ENCODE measurements around the gene TNNT2.

TNNT2 gene

DNA sequence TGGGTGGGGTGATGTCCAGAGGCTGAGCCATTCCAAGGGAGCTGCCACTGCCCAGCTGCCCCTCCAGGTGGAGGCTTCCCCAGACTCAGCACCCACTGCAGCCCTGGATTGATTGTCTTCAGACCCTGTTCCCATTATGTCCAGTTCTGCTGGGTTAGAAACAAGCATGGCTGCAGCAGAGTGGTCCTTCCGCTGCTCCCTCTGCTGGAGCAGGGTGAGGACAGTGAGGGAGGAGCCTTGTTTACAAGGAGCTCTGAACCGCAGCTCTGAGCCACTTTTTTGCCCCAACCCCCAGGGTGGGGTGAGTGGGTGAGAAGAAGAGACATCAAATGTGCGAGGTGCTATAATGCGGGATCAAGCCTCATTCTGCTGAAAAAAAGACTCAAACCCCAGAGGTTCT, 2.3 kb downstream of the TNNT2 start:
- DNase-seq: no peak

- no peak for DNase-seq
Measured at GRCh38 chr1:201374364-201374763, 3.1 kb downstream of the TNNT2 start.

DNA sequence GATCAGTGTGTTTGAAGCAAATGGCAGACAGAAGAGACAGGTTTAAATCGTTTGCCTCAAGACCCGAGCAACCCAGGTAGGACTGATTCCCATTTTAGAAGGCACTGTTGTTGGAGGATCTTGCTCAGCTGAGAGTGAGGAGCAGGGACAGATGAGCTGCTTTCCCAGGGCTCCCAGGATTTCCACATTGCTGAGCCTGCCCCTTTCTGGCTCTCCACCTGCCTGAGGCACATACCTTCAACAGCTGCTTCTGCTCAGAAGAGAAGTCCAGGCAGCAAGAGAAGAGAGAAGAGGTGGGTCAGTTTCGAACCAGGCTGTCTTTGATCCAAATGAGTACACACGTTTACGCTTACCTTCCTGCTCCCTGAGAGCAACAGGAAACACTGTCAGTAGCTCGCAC, 5.7 kb downstream of the TNNT2 start:
- no peak for DNase-seq

DNA sequence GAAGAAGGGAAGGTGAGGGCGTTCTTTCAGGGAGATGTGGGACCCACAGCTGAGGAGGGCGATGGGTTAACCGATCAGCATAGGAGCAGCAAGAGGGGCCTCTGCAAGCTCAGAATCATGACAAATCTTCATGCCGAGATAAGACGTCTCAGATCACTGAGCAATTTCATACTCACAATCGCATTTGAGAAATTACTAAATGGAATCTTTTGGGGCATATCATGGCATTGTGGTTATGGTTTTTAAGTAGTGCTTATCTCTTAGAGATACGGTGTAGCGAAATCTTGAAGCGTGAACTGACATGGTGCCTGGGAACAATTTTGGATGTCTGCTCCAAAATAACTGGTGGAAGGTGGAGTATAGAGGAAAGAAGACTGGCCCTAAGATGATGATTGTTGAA, 6.2 kb downstream of the TNNT2 start:
- DNase-seq: no peak

GRCh38 chr1:201370500-201370899, 7.0 kb downstream of the TNNT2 start:
- DNase-seq: no peak

- no peak for DNase-seq
Measured at GRCh38 chr1:201369209-201369608, 8.3 kb downstream of the TNNT2 start.

- DNase-seq: no peak
Measured at GRCh38 chr1:201366696-201367095, 10.8 kb downstream of the TNNT2 start.

DNA sequence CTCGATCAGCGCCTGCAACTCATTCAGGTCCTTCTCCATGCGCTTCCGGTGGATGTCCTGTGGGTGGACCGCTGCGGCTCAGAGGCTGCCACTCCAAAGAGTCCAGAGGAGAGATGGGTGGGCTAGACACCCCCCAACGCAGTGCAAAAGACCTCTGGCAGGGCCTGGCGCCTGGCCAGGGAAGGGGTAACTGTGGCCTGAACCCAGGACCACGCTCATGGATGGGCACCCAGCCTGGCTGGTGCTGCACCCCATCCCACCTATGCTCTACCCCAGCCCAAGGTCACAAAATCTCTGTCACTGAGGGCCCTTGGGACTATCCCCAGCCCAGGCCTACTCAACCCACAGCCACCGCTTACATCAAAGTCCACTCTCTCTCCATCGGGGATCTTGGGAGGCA, 12.2 kb downstream of the TNNT2 start:
- DNase-seq: no peak

- no peak for DNase-seq
Measured at GRCh38 chr1:201364808-201365105, 12.7 kb downstream of the TNNT2 start.

DNA sequence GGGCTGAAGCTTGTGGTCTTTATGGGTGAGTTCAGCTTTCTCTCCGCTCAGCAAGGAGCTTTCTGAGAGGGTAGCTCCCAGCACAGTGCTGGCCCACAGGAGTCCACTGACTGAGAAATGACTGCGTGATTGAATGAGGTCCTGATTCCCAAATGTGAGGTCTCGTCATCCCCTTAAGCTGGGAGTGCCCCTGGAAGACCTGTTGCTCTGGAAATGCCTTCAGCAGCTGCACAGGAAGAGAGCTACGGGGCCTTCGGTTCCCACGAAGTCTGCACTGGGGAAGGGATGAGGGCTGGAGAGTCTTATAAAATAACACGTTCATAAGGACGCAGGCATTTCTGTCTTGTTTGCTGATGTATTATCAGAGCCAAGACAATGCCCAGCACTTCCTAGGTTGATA, 14.0 kb downstream of the TNNT2 start:
- no peak for DNase-seq

DNA sequence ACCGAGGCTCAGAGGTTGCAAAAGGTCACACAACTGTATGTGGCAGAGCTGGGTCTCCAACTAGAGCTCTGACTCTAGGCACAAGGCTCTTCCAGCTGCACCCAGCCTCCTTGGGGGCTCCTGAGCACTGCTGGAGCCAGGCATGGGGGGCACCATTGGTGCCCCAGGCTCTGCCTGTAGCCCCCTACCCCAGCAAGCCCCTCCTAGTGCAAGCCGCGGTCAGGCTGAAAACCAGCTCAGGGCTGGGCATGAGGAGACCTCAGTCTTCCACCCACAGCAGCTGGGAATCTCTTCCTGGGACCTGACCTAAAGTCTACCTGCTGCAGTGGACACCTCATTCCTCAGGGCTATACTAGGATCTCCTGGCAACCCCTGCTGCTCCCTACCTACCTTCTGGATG, 14.6 kb downstream of the TNNT2 start:
- DNase-seq: no peak

DNA sequence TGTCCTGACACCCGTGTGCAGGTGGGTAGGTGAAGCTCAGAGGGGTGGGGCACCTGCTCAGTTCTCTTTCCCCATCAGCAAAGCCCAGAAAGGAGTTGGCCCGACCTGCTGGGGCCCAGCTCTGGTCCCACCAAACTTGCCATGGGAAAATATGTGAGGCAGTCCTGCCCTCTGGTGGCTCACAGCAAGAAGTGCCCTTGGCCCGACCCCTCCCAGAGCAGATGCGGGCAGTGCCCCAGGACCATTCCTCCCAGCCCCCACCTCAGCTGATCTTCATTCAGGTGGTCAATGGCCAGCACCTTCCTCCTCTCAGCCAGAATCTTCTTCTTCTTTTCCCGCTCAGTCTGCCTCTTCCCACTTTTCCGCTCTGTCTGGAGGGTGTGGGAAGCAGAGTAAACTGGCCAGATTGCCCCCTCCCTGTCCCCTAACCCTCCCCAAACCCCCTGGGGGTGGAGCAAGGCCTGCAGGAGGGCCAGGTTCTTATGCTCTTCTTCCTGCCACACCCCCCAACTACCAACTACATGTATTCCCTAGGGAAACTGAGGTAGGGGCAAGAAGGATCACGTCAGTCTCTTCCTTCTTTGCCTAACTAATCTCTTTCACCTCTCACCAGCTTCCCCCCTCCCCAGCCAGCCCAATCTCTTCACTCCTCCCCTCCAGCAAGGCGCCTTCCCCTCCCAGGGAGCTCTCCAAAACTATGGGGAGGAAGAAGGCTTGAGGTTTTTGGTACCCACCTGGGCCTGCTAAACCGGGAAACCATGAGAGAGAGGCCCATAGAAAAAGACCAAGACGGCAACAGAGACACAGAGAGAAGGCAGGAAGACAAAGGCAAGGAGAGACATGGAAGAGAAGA, 15.6 kb downstream of the TNNT2 start:
- DNase-seq: no peak

DNA sequence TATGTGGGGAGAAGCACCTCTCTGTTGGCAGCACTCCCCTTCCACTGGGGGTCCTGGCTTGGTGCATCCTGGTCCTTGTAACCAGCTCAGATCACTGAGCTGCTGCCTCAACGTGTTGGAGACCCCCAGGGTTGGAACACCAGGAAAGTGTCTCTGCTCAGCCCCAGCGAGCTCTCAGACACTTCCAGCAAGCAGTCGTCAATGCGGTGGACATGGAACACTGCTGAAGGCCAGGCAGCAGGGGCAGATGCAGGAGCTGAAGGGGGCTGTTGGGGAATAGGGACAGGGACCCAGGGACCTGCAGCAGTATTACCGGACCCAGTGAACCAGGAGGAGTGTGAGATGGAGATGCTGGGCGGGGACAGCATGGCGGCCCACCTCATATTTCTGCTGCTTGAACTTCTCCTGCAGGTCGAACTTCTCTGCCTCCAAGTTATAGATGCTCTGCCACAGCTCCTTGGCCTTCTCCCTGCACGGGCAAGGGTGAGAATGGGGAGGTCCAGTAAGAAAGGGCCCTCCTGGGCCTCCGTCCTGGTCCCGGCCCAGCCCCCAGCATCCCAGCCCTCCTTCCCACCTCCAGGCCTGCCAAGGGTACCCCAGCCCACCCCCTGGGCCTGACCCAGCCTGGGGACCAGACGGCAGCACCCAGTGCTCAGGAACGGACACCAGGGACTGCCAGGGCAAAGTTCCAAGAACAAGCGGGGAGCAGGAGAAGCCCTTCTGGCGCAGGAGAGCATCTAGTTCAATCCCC, 16.4 kb downstream of the TNNT2 start:
- no peak for DNase-seq

DNA sequence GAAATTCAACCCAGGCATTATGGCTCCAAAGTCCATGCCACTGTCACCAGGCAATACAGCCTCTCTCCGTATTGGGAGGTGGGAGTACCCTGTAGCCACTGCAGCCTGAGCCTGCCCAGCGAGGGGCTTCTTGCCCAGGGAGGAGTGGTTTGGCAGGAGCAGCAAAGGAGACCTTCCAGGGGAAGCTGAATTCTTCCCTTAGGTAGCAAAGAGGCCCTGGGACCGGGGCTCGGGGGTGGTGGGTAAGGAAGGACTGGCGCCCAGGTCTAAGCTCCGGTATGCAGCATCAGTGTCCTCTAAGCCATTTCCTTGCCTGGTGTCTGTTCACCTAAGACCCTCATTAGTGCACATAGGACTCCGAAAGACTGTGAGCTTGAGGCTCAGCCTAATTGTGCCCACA, 17.0 kb downstream of the TNNT2 start:
- DNase-seq: no peak

GRCh38 chr1:201359873-201360210, 17.6 kb downstream of the TNNT2 start:
- DNase-seq: no peak

DNA sequence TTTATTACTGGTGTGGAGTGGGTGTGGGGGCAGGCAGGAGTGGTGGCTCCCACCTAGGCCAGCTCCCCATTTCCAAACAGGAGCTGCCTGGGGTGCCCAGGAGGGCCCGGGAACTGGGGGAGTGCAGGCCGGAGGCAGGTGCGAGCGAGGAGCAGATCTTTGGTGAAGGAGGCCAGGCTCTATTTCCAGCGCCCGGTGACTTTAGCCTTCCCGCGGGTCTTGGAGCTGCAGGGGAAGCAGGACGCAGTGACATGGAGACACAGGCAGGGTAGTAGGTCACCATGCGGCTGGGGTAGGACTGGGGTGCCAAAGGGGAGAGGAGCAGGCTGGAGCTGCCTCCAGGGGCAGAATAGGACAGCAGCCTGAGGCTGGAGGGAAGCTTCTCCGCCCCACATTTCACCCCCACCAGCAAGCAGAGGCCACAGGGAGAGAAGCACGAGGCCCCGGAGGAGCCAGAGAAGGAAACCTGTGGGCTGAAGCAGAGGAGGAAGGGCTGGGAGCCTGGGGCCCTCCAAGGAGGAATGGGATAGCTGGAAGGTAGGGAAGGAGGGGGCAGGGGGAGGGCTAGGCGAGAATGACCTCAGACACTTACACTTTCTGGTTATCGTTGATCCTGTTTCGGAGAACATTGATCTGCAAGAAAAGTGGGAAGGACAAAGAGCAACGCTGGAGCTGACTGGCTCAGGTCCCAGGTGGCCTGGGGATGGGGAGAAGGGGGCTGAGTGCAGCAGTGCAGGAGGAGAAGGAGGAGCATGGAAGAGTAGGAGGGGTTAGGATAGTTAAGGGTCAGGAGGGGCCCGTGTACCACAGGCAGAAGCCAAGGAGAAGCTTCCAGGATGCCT, 18.2 kb downstream of the TNNT2 start:
- no peak for DNase-seq

DNA sequence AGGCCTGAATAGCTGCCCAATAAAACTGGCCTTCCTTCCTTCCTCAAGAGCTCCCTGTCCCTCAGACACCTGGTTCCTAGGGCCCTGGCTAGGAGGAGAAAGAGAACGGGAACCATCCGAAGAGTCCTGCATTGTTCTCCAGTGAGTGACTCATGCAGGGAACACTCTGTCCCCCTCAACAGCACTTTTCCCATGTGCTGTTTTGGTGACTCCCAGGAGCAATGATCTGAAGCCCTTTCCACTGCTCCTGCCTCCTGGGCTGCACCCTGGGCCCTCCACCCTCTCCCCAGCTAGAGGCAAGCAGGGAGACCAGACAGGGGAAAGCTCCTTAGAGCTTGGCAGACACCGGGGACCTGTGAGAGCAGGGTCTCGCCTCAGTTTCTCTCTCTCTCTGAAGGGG, 18.9 kb downstream of the TNNT2 start:
- DNase-seq: no peak

DNA sequence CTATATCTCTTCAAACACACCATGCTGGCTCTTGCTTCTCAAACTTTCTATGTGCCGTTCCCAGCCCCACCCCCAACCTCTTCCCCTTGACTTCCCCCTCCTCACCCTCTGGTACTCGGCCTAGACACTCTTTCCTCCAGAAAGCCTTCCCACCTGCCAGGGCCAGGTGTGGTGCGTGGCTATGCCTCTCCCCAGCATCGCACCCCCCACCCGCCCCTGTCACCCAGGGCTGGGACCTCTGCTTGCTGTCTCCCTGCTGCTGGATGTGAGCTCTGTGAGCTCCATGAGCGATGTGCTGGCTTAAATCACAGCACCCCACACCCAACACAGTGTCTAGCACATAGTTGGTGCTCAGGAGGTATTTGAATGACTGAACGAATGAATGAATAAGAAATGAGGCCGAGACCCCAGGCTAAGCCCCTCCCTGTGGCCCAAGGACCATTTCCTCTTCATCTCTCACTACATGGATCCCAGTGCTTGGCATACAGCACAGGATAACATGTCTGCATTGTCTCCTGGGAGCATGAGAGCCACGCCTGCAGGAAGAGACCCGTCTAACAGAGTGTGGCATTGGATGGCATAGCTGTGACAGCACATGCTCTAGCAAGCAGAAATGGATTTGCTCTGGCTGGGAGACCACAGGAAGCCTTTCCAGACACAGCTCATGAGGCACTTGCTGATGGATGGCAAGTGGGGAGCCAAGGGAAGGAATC, 19.7 kb downstream of the TNNT2 start:
- no peak for DNase-seq

- no peak for DNase-seq
Measured at GRCh38 chr1:201357211-201357610, 20.3 kb downstream of the TNNT2 start.

- no peak for DNase-seq
Measured at GRCh38 chr1:201356701-201357100, 20.8 kb downstream of the TNNT2 start.

- no peak for DNase-seq
Measured at GRCh38 chr1:201356236-201356635, 21.2 kb downstream of the TNNT2 start.

DNA sequence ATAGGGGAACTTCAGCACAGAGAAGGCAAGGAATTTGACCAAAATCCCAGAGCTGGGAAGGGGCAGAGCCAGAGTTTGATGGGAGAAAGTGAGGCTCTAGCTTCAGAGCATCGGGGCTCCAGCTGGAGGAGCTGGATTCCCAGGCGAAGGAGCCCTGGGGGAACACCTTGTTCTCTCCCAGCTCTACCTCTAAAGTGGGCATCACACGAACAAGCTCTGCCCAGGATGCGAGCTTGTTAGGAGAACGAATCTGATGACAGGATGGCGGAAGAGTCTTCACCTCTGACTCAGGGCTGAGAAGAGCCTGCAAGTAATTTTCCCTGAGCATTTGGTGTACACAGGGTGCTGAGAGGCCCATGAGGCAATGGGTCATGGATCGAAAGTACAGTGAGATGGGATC, 22.0 kb downstream of the TNNT2 start:
- DNase-seq: no peak

- DNase-seq: no peak
Measured at GRCh38 chr1:201354901-201355295, 22.6 kb downstream of the TNNT2 start.

Measured in GF-D8 (cell line).